Activated CD8-positive, alpha-beta memory T cell treated with anti-CD3 and anti-CD28 coated beads, Interleukin-2, amount 50 U/mL, for 24 hours (primary cell): ENCODE measurements around the gene URB1.
"Not testable (repeated sequence)": the region's sequence is repeated elsewhere in the genome, so short reads cannot be mapped to it uniquely, and the experiment has no call there.

Experiments
- DNase-seq: peaks from one replicate; pipeline ENCODE4 v3.0.0-alpha.2; 2020; ENCODE audit errors: extremely low read depth

URB1 gene

DNA sequence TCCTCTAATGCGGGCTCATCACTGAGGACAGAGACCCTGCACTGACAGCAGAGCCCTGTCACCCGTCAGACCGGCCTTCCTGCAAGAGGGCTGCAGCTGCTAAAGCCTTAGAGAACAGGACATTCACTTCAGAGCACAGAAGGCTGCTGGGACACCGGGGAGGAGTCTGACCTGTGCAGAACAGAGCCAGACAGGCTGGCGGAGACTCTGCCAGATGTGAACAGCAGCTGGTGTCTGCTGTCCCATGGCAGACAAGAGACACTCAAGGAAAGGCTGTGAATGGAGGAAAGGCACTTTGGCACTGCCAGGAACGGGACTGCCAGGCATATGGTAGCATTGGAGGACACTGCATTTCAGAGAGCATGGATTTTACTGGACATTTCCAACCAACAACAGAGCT, 72.8 kb downstream of the URB1 start:
- no peak for DNase-seq

DNA sequence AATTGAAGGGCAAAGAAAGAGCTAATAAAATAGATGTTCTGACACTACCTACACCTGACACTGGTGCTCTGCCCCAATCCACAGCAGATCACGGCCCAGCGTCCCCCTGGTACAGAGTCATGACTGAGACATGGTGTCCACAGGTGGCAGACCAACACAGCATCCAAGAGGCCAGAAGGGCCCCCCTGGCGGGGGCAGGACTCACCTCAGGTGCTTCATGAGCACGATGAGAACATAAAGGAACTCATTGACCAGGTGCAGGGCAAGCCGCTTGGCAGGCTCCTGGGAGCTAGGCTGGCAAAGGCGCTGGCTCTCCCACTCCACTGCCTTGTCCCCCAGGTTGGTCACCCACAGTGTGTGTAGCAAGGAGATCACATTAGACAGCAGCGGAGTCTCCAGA, 73.8 kb downstream of the URB1 start:
- DNase-seq = no peak

DNA sequence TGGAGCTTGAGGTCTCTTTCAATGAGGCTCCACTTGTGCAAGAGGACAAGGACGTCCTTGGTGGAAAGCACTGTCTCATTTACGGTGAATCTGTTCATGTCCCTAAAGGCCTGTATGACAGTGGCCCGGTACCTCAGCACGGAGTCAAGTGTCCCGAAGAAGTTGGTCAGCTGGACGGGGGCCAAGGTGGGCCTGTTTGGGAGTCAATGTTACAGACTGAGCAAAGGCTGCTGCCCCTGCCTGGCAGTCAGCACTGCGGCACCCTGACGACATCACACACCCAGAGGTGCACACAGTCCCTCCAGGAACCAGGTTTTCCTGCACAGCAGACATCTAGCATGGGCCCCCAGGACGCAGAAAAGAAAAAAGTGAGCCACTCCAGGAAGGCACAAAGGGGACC, 75.1 kb downstream of the URB1 start:
- DNase-seq = no peak

DNA sequence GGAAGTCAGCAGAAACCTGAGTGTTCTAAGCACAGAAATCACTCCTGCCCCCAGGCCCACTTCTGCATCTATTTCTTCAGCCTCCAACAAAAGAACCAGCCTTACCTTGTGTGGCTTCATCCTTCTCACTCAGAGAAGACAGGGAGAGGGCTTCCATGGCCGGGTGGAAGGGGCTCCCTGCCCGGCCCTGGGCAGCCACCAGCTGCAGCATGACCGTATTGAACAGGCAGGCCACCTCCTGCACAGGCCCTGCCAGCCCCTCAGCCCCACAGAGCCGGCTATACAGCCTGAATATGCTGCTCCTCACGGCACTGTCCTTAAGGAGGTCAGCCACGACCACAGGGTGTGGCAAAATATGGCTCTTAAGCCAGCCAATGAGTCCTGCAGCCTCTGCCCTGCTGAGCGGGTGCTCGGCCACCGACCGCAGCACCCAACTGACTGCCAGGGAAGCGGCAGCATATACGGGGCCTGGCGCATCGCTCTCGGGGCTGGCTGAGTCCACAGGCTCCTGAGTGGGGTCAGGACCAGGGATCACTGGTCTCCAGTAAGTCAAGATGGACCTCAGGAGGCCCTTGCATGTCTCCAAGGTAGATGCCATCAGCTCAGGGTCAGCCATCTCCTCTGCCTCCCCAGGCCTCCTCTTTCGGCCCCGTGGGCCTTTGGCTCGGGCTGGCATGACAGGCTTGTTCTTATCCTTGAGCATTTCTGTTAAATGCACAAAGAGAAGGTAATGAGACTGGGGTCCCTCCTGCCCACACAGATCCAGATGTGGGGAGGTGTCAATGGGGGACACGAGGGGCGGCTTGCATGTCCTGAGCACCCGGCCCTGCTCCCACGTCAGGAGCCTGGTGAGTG, 76.2 kb downstream of the URB1 start:
- DNase-seq = no peak

DNA sequence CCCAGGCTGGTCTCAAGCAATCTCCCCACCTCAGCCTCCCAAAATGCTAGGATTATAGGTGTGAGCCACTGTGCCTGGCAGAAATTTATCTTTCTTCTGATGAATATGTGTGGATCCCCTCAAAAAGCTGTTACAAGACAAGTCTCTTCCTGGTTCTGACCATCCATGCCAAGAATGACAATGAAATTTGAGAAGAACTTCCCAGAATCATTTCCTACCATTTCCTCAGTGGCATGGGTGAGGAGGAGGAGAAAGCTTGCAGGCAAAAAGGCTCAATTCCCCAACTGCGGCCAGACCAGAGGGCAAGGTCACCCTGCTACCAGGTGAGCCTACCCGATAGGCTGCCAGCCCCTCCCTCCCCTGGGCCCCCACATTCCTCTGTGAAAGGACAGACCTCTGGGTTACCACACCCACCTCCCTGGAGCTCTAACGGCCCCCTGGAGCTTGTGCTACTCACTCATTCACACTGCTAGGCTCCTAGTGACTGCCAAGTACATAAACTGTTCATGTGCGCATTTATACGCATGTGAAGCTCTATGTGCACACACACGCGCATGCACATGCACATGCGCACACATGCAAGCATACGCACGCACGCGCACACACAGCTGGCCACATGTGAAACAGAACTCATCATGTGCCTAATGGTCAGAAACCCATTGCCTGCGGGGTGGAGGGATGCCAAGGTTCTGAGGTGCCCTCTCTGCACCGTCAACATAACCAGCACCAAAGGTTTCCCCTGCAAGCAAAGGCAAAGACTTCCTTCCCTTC, 77.1 kb downstream of the URB1 start:
- no peak for DNase-seq

DNA sequence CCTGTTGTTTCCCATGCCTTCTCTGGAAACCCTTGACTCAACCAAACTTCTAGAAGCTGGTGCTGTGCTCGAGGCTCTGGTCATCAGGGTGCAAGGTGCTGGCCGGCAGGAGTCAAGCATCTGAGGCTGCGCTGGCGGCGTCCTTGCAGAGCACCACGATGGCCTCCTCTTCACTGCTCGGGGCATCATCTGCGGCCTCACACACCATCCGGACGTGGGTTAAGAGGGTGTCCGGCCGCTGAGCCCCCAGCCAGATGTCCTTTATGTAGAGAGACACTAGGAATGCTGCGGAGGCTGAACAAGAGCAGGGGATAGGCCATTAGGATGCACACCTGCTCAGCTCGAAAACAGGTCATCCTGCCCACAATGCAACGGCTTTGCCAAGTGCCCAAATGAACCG, 78.0 kb downstream of the URB1 start:
- DNase-seq = no peak

DNA sequence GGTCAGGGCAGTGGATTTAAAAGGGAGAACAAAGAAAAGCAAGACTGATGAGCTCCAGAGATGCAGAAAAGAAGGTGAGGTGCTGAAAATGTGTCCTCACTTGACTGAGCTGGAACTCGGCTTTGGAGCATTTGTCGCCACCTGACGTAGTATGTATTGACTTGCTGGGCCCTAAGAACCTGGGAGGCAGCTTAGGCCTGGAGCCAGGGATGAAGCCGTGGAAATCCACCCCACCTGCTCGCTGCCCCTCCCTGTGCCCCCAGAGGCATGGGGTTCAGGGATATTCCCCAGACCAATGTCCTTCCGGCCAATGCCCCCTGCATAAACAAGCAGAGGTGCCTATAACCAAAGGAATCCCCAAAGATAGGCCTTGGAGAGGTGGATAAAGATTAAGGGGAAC, 79.8 kb downstream of the URB1 start:
- DNase-seq = no peak

DNA sequence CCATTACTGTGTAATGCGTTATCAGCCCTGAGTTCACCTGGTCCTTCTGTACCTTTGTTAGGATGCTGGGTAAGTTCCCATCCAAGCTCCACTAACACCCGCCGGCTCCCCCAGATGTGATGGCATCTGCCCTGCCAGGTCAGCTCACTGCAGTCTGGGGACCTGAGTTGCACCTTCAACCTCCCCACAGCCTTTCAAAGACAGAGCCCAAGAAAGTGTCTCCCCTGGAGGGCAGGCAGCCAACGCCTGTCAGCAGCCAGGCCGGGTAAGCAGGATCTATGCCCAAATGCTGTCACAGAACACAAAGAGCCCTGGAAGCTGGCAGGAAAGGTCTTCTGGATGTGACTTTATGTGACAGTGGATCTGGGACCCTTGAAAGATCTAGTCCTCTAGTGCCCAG, 80.5 kb downstream of the URB1 start:
- no peak for DNase-seq

DNA sequence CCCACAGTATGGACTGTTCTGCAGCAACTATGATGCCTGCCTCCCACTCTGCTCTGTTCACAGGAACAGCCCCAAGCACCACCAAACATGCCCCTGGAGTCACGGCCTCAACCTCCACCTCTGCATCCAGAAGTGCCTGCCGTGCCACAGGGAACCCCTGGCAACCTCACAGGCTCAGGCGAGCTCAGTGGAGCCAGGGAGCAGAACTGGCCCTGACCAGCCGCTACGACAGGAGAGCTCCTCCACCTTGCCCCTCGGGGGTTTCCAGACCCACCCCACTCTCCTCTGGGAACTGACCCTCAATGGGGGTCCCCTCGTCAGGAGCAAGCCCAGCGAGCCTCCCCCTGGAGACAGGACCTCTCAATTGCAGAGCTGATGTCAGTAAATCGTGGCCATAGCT, 81.2 kb downstream of the URB1 start:
- no peak for DNase-seq

DNA sequence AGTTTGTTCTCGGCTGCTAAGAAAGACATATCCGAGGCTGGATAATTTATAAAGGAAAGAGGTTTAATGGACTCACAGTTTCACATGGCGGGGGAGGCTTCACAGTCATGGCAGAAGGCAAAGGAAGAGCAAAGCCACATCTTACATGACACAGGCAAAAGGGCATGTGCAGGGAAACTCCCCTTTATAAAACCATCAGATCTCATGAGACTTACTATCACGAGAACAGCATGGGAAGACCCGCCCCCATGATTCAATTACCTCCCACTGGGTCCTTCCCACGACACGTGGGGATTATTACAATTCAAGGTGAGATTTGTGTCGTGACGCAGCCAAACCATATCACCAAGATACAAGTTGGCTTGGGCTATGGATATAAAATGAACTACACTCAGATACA, 81.8 kb downstream of the URB1 start:
- not testable (repeated sequence) for DNase-seq

DNA sequence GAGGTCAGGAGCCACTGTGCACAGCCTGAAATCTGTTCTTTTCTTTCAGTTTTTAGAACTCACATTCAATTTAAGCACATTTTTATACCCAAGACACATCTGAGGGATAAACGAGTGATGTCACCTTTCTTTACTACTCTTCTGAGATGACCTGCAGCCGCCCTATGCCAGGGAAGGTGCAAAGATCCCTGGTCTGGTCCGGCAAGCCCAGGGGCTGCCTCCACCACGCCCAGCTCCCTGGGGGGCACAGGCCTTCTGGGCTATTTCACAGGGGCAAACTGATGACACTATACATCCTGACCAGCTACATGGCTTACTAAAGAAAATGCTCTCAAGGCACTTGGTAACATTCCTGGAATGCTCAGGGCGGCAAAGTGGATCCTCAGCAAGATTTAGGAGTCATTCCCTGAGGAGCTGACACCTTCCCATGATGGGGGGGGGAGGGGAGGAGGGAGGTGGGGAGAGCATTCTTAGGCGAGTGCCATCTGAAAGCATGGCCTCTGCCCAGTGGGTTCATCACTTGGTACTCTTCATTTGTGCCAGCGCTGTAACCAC, 82.8 kb downstream of the URB1 start:
- DNase-seq = no peak

DNA sequence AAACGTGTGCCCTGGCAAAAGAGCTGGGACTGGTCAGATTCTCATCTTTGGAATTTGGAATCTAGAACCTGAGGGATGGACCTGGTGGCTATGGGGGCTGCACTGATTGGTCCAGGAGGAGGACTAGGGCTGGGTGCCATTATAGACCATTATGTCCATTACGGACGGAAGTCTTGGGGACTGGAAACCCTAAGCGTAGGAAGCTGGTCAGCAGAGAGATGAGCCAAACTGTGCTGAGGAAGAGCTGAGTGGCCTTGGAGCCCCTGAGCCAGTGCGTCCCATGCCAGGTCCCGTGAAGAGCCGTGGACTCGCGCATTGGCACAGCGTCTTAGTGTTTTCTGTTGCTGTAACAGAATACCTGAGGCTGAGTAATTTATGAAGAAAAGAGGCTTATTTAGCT, 84.1 kb downstream of the URB1 start:
- no peak for DNase-seq

DNA sequence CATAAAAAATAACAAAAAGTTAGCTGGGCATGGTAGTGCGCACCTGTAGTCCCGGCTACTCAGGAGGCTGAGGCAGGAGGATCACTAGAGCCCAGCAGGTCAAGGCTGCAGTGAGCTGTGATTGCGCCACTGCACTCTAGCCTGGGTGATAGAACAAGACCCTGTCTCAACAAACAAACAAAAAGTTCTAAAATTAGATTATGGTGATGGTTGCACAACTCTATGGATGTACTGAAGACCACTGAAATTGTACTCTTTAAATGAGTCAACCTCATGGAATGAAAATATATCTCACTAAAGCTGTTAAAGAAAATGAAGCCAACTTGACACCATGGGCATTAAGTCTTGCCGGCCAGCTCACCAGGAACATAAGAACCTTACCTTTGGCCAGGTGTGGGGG, 85.1 kb downstream of the URB1 start:
- DNase-seq = no peak

DNA sequence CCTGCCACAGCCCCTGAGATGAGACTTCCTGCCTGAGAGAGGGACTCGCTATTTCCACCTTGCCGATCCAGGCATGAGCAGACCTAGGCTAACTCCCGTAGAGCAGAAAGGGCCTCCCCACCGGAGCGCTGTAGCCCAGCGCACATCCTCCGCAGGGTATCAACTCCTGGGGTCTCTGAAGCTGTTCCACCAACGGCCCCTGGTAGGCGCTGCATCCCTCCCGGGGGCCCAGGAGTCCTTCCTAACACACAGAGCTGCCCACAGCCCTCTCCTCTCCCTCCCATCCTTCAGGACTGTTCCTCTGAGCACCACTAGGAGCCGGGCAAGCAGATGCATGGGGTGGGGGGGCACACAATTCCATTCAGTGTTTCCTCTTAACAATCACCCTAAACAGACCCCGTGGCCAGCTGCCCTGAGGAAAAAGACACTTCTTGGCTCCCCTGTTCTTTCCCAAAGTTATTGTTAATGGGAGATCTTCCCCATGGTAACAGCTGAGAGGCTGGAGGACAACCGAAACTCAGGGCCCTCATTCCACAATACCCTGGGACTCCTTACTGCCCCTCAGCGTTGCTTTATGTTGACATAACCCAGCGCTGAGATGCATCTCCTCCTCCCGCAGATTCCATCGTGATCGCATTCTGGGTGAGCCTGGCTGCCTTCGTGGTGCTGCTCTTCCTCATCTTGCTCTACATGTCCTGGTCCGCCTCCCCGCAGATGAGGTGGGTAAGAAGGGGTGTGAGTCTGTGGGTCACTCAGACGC, 86.6 kb downstream of the URB1 start:
- no peak for DNase-seq

DNA sequence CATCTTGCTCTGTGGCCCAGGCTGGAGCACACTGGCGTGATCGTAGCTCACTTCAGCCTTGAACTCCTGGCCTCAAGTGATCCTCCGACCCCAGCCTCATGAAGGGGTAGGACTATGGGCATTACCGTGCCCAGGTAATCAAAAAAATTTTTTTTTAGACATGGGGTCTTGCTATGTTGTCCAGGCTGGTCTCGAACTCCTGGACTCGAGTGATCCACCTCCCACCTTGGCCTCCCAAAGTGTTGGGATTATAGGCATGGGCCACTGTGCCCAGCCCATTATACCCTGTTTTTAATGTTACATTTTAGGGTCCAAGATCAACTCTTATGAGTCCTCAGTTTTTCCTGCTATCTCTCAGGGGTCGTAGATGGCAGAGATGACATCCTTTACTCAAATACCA, 87.8 kb downstream of the URB1 start:
- DNase-seq = no peak

DNA sequence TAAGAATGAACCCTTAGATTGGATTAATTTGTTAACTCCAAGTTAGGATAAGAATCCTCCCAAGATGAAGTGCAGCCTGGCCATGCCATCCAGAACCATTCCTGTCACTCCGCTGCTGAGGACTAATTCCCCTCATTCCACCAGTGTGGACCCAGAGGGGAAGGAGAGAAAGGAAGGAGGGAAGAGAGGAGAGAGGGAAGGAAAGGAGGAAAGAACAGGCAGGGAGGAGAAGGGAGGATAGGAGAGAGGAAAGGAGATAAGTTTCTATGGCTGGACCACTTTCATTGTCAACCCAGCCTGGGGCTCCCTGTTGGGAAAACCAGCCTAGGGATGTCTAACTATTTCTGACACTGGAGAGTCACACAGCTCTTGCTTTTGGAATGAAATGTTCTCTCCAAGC, 89.4 kb downstream of the URB1 start:
- DNase-seq = no peak

DNA sequence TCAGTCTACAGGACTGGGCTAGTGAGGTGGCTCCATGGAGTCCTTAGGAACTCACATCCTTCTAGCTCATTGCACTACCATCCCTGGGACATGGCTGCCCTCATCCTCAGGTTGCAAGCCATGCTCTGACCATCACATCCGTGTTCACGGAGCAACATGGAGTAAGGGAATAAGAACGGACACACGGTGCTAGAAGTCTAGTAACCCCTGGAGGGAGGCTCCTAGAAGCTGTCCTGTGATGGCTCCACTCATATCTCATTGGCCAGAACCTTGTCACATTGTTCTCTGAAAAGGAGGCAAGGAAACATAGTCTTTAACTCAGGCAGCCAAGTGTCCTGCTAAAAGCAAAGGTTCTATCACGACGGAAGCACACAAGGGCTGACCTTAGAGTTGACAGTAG, 90.3 kb downstream of the URB1 start:
- DNase-seq = no peak

DNA sequence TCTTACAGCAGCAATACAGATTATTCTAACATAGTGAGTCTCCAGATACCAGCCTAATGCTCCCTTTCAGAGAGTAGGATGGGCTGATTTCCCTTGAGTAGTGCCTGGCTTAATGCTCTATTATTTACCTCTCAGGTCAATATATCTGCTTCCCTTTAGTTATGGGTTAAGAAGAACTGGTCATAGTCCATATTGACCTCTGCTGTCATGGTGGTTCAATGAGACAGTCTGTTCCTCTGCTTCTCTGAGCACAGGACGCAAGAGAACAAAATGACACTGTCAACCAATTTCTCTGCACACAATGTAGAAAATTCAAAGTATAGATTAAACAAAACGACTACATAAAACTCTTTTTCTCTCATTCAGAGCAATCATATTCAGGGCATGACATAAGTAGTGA, 91.2 kb downstream of the URB1 start:
- no peak for DNase-seq

DNA sequence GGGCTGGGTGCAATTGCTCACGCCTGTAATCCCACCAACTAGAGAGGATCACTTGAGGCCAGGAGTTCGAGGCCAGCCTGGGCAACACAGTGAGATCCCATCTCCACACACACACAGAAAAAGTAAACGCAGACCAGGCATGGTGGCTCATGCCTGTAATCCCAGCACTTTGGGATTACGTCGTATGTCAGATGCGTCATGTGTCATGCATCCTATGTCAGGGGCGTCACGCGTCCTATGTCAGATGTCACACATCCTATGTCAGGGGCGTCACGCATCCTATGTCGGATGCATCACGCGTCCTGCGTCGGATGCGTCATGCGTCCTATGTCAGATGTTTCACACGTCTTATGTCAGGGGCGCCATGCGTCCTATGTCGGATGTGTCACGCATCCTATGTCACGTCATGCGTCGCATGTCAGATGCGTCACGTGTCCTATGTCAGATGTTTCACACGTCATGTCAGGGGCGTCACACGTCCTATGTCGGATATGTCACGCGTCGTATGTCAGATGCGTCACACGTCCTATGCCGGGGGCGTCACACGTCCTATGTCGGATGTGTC, 92.6 kb downstream of the URB1 start:
- no peak for DNase-seq

DNA sequence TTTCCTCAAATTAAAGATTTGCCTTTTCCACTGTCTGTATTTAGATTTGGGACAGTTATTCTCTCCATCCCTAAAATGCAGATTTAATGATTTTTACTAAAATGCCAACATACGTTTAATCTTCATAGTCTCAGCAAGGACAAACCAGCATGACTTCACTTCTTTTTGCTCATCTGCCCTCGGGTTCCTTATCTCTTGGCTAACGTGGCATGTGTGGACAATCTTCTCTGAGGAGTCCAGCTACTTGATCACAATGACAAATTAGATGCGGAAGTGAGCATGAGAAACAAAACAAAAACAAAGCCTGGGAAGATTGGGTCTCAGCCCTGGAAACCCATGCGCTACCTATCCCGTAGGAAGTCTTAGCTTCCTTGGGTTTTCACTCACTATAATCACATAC, 93.1 kb downstream of the URB1 start:
- DNase-seq = no peak

DNA sequence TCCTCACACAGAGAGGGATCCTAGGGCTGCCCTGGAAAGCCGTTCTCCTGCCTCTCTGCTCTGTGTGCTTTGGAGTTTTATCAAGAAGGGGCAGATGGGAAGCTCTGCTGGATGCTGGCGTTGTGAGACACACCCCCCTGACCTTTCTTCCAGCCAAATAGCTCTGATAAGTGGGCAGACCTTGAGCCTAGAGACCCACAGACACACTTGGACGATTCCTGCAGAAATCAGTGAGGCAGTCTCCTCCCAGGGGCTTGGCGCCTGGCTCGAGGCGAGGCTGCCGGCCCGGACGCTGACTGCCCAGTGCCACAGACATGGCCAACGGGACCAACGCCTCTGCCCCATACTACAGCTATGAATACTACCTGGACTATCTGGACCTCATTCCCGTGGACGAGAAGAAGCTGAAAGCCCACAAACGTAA, 94.1 kb downstream of the URB1 start, which contains the start of gene MRAP:
Gene MRAP, plus strand, starts transcription at position 198 of the 424 bp plus-strand sequence. Its CDS starts 117 bp downstream, at position 315.
- no peak for DNase-seq

DNA sequence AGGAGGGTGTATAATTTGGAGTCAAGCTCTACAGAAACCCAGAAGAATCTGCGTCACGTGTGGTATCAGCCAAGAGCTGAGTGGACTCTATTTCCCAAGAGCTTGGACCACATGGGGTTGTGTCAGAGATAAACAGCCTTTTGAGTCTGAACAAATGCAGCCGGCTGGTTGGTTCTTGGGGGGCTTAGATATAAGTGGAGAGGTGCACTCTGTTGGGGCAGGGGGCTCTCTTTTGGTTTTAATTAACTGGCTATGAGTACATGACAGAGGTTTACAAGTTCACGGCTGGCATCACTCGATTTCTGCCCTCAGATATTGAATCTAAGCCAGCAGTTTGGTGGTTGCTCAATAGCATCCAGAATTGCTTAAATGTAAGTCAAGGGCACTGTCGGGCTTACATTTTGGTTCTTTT, 94.7 kb downstream of the URB1 start:
- DNase-seq = no peak
